Thymus (tissue), 11 donors: ENCODE results near the gene EPN1. TPM values are rescaled to one million over a fixed set of nuclear protein-coding genes. Genes with fewer than 3 reads are reported as not detected.

Experiments
- DNase-seq, 9 donors: peaks; one replicate each; pipeline ENCODE4 v3.0.0-alpha.2; 2013; ENCODE audit warnings: low spot score in 9 of 9, low read depth in 6 of 9, missing footprints in 1 of 9
- H3K27ac ChIP-seq, 2 donors: one replicate each; pipeline ENCODE4 v1.5.1; 2013; ENCODE audit warnings: control low read depth in 1 of 2, low read depth in 1 of 2, low read length in 1 of 2, mild to moderate bottlenecking in 1 of 2, moderate library complexity in 1 of 2
- H3K27me3 ChIP-seq, 2 donors: one replicate each; pipeline ENCODE4 v1.5.1; 2013; ENCODE audit warnings: low read length in 1 of 2; ENCODE audit not compliant: control insufficient read depth in 2 of 2, insufficient read depth in 1 of 2
- H3K36me3 ChIP-seq, 2 donors: one replicate each; pipeline ENCODE4 v1.5.1; 2013; ENCODE audit warnings: low read length in 1 of 2, mild to moderate bottlenecking in 1 of 2, moderate library complexity in 1 of 2; ENCODE audit not compliant: control insufficient read depth in 2 of 2, insufficient read depth in 2 of 2
- H3K4me1 ChIP-seq, 2 donors: one replicate each; pipeline ENCODE4 v1.5.1; 2013; ENCODE audit warnings: low read length in 2 of 2; ENCODE audit not compliant: control insufficient read depth in 2 of 2, insufficient read depth in 2 of 2
- H3K4me3 ChIP-seq, 2 donors: one replicate each; pipeline ENCODE4 v1.5.1; 2013; ENCODE audit warnings: low read length in 2 of 2, control low read depth in 1 of 2, mild to moderate bottlenecking in 1 of 2
- H3K9me3 ChIP-seq, 2 donors: one replicate each; pipeline ENCODE4 v1.5.1; 2013; ENCODE audit warnings: low read length in 1 of 2, mild to moderate bottlenecking in 1 of 2; ENCODE audit not compliant: control insufficient read depth in 2 of 2, insufficient read depth in 1 of 2
- WGBS: extraction: QIAGEN DNeasy Blood & Tissue Kit; methylation state at CpG from one replicate; pipeline ENCODE4 v1.1.7; 2013; 5-methylcytosine and 5-hydroxymethylcytosine counted together
- polyA plus RNA-seq: library from polyadenylated mRNA; stranded (reverse); fragments of 200-250 nt; gene quantifications from one replicate; pipeline ENCODE4 v1.2.3, GENCODE V29; 2013
- total RNA-seq: library from RNA; stranded (reverse); fragments of 120-200 nt; gene quantifications from one replicate; pipeline ENCODE4 v1.2.4, GENCODE V29; 2013
- donor health status: healthy.

The EPN1 gene
- total and polyA plus RNA-seq, 2 donors = 9.9 to 34.6 TPM

GRCh38 chr19:55687281-55688201 lies 12.5 kb downstream of the EPN1 start:
- no peak overlapping the region for H3K27ac ChIP-seq
- peaks cover 51 to 82% of the 10 kb centered on the region in 2 donors for H3K36me3 ChIP-seq
- no peaks in the 10 kb centered on the region for H3K4me1 ChIP-seq
- WGBS = 97% methylated on average over 22 of the region's 22 CpGs
- no peak overlapping the region for H3K4me3 ChIP-seq
- H3K27me3 ChIP-seq = no peaks in the 10 kb centered on the region
- DNase-seq = no peak
- H3K9me3 ChIP-seq = no peaks in the 10 kb centered on the region

- no peak for DNase-seq
- no peaks in the 10 kb centered on the region for H3K4me1 ChIP-seq
Observed at GRCh38 chr19:55688422-55689218, 13.6 kb downstream of the EPN1 start.

GRCh38 chr19:55689411-55690108 lies 14.5 kb downstream of the EPN1 start:
- Histone ChIP-seq H3K4me3 (no peak overlapping the region), H3K27ac (no peak overlapping the region), H3K4me1 (no peaks in the 10 kb centered on the region), H3K27me3 (no peaks in the 10 kb centered on the region), H3K36me3 (peaks cover 61 to 92% of the 10 kb centered on the region in 2 donors), H3K9me3 (no peaks in the 10 kb centered on the region)
- 97% methylated on average over 35 of the region's 35 CpGs for WGBS
- no peak for DNase-seq

More at GRCh38 chr19:55688422-55689218, 13.6 kb downstream of the EPN1 start:
- WGBS = 93% methylated on average over 27 of the region's 27 CpGs
- Histone ChIP-seq H3K27ac (no peak overlapping the region), H3K9me3 (no peaks in the 10 kb centered on the region), H3K36me3 (peaks cover 56 to 88% of the 10 kb centered on the region in 2 donors), H3K27me3 (no peaks in the 10 kb centered on the region), H3K4me3 (no peak overlapping the region)

- Histone ChIP-seq H3K27ac (no peak overlapping the region), H3K4me3 (no peak overlapping the region), H3K9me3 (no peaks in the 10 kb centered on the region), H3K4me1 (no peaks in the 10 kb centered on the region), H3K36me3 (peaks cover 64 to 94% of the 10 kb centered on the region in 2 donors), H3K27me3 (no peaks in the 10 kb centered on the region)
- 99% methylated on average over 25 of the region's 25 CpGs for WGBS
- no peak for DNase-seq
Observed at GRCh38 chr19:55690109-55690768, 15.2 kb downstream of the EPN1 start.

- H3K9me3 ChIP-seq = no peaks in the 10 kb centered on the region
- no peaks in the 10 kb centered on the region for H3K27me3 ChIP-seq
- 96% methylated on average over 31 of the region's 31 CpGs for WGBS
- no peak overlapping the region for H3K27ac ChIP-seq
- H3K36me3 ChIP-seq = peaks cover 60 to 91% of the 10 kb centered on the region in 2 donors
- no peak for DNase-seq
- no peaks in the 10 kb centered on the region for H3K4me1 ChIP-seq
- H3K4me3 ChIP-seq = no peak overlapping the region
Observed at GRCh38 chr19:55690769-55691545, 15.9 kb downstream of the EPN1 start.

- Histone ChIP-seq H3K4me3 (no peak overlapping the region), H3K27ac (no peak overlapping the region), H3K36me3 (peaks cover 63 to 91% of the 10 kb centered on the region in 2 donors), H3K4me1 (no peaks in the 10 kb centered on the region), H3K27me3 (no peaks in the 10 kb centered on the region), H3K9me3 (no peaks in the 10 kb centered on the region)
- no peak for DNase-seq
- WGBS = 98% methylated on average over 31 of the region's 31 CpGs
Observed at GRCh38 chr19:55691561-55692481, 16.8 kb downstream of the EPN1 start.

GRCh38 chr19:55692681-55693081 lies 17.7 kb downstream of the EPN1 start:
- Histone ChIP-seq H3K36me3 (peaks cover 63 to 91% of the 10 kb centered on the region in 2 donors), H3K9me3 (no peaks in the 10 kb centered on the region), H3K27me3 (no peaks in the 10 kb centered on the region), H3K4me3 (no peak overlapping the region), H3K4me1 (no peaks in the 10 kb centered on the region), H3K27ac (no peak overlapping the region)
- DNase-seq = no peak
- WGBS = 98% methylated on average over 19 of the region's 19 CpGs
